Adipocyte (in vitro differentiated cells): ENCODE data around the gene PRR29.

ENCODE experiments used
- DNase-seq: peaks from one replicate; pipeline ENCODE4 v3.0.0-alpha.2; 2015; ENCODE audit warnings: low read depth
- H3K27me3 ChIP-seq: replicated peaks from 2 replicates; pipeline ENCODE4 v1.7.0; 2013; ENCODE audit warnings: mild to moderate bottlenecking, low read length, moderate library complexity; ENCODE audit not compliant: control insufficient read depth, insufficient read depth
- H3K36me3 ChIP-seq: 2 replicates; pipeline ENCODE4 v1.7.0; 2013; ENCODE audit warnings: low read length, mild to moderate bottlenecking, moderate library complexity; ENCODE audit not compliant: control insufficient read depth, insufficient read depth, severe bottlenecking
- H3K4me1 ChIP-seq: 2 replicates; pipeline ENCODE4 v1.7.0; 2013; ENCODE audit warnings: mild to moderate bottlenecking, low read length, moderate library complexity; ENCODE audit not compliant: control insufficient read depth, insufficient read depth
- H3K4me3 ChIP-seq: 2 replicates; pipeline ENCODE4 v1.7.0; 2013; ENCODE audit warnings: mild to moderate bottlenecking, low read length, moderate library complexity
- H3K9ac ChIP-seq: 2 replicates; pipeline ENCODE4 v1.7.0; 2013; ENCODE audit warnings: mild to moderate bottlenecking, low read length, moderate library complexity
- H3K9me3 ChIP-seq: 2 replicates; pipeline ENCODE4 v1.7.0; 2013; ENCODE audit warnings: mild to moderate bottlenecking, low read length, moderate library complexity; ENCODE audit not compliant: control insufficient read depth

Gene PRR29

GRCh38 chr17:63999680-64000531, 1.8 kb downstream of the PRR29 start:
- Histone ChIP-seq H3K36me3 (no peaks in the 10 kb centered on the region), H3K4me3 (no peak overlapping the region), H3K4me1 (peaks cover 12% of the 10 kb centered on the region), H3K9ac (no peak overlapping the region), H3K27me3 (peaks cover 37% of the 10 kb centered on the region), H3K9me3 (no peaks in the 10 kb centered on the region)
- DNase-seq: no peak

- Histone ChIP-seq H3K4me1 (peaks cover 21% of the 10 kb centered on the region), H3K9me3 (no peaks in the 10 kb centered on the region), H3K9ac (no peak overlapping the region), H3K36me3 (no peaks in the 10 kb centered on the region), H3K4me3 (no peak overlapping the region), H3K27me3 (peaks cover 27% of the 10 kb centered on the region)
- DNase-seq: no peak
These were observed 3.0 kb downstream of the PRR29 start for GRCh38 chr17:64001091-64001579.

GRCh38 chr17:64001763-64002529, 3.8 kb downstream of the PRR29 start:
- Histone ChIP-seq H3K9ac (peak overlapping the region; percentile 14), H3K36me3 (no peaks in the 10 kb centered on the region), H3K27me3 (peaks cover 20% of the 10 kb centered on the region), H3K4me3 (no peak overlapping the region), H3K4me1 (peaks cover 29% of the 10 kb centered on the region), H3K9me3 (no peaks in the 10 kb centered on the region)
- no peak for DNase-seq

- Histone ChIP-seq H3K9ac (no peak overlapping the region), H3K9me3 (no peaks in the 10 kb centered on the region), H3K4me3 (no peak overlapping the region), H3K27me3 (peaks cover 10% of the 10 kb centered on the region), H3K4me1 (peaks cover 35% of the 10 kb centered on the region), H3K36me3 (no peaks in the 10 kb centered on the region)
- no peak for DNase-seq
These were observed 4.7 kb downstream of the PRR29 start for GRCh38 chr17:64002658-64003525.

GRCh38 chr17:64003526-64004121, 5.5 kb downstream of the PRR29 start:
- Histone ChIP-seq H3K36me3 (no peaks in the 10 kb centered on the region), H3K9ac (no peak overlapping the region), H3K9me3 (no peaks in the 10 kb centered on the region), H3K4me1 (peaks cover 40% of the 10 kb centered on the region), H3K27me3 (peaks cover 6% of the 10 kb centered on the region), H3K4me3 (no peak overlapping the region)
- no peak for DNase-seq

- DNase-seq: no peak
- H3K36me3 ChIP-seq: no peaks in the 10 kb centered on the region
- no peak overlapping the region for H3K4me3 ChIP-seq
- H3K9me3 ChIP-seq: no peaks in the 10 kb centered on the region
- no peak overlapping the region for H3K9ac ChIP-seq
- peaks cover 47% of the 10 kb centered on the region for H3K4me1 ChIP-seq
- peaks cover under 1% of the 10 kb centered on the region for H3K27me3 ChIP-seq
These were observed 6.1 kb downstream of the PRR29 start for GRCh38 chr17:64004218-64004770.

GRCh38 chr17:64004903-64005733, 7.0 kb downstream of the PRR29 start:
- H3K4me1 ChIP-seq: peaks cover 55% of the 10 kb centered on the region
- no peaks in the 10 kb centered on the region for H3K36me3 ChIP-seq
- H3K9me3 ChIP-seq: no peaks in the 10 kb centered on the region
- no peak for DNase-seq
- no peak overlapping the region for H3K9ac ChIP-seq
- H3K27me3 ChIP-seq: no peaks in the 10 kb centered on the region
- peak overlapping the region; percentile 29 for H3K4me3 ChIP-seq

- no peaks in the 10 kb centered on the region for H3K9me3 ChIP-seq
These were observed 7.6 kb downstream of the PRR29 start for GRCh38 chr17:64005734-64006167.

GRCh38 chr17:64006361-64007088, 8.4 kb downstream of the PRR29 start:
- Histone ChIP-seq H3K36me3 (no peaks in the 10 kb centered on the region), H3K4me1 (peaks cover 55% of the 10 kb centered on the region), H3K9ac (peak overlapping the region; percentile 65), H3K9me3 (no peaks in the 10 kb centered on the region), H3K27me3 (no peaks in the 10 kb centered on the region), H3K4me3 (peak overlapping the region; percentile 63)
- DNase-seq: no peak

More at GRCh38 chr17:64005734-64006167, 7.6 kb downstream of the PRR29 start:
- H3K4me3 ChIP-seq: peak overlapping the region; percentile 29
- no peaks in the 10 kb centered on the region for H3K36me3 ChIP-seq
- no peak for DNase-seq
- peaks cover 55% of the 10 kb centered on the region for H3K4me1 ChIP-seq
- no peaks in the 10 kb centered on the region for H3K27me3 ChIP-seq
- H3K9ac ChIP-seq: no peak overlapping the region
